OCI-LY3 (cell line): ENCODE data around the gene H2BK1.

ENCODE experiments used
- EZH2phosphoT487 ChIP-seq: fragments of 200-600 bp; shearing (Covaris generic); IDR thresholded peaks from 2 replicates; pipeline ENCODE4 v1.6.1; 2018; ENCODE audit warnings: antibody characterized with exemption, mixed run types, low read depth
- TF ChIP-seq, protein P1 (sequence below): fragments of 200-600, 300-600 bp; sonication (generic); IDR thresholded peaks from 2 replicates; pipeline ENCODE4 v1.5.1; 2014; ENCODE audit warnings: antibody characterized with exemption, low read length, low read depth

GRCh38 chr7:151243045-151243349 lies 32.7 kb upstream of the H2BK1 start:
- TF ChIP-seq, protein P1, sequence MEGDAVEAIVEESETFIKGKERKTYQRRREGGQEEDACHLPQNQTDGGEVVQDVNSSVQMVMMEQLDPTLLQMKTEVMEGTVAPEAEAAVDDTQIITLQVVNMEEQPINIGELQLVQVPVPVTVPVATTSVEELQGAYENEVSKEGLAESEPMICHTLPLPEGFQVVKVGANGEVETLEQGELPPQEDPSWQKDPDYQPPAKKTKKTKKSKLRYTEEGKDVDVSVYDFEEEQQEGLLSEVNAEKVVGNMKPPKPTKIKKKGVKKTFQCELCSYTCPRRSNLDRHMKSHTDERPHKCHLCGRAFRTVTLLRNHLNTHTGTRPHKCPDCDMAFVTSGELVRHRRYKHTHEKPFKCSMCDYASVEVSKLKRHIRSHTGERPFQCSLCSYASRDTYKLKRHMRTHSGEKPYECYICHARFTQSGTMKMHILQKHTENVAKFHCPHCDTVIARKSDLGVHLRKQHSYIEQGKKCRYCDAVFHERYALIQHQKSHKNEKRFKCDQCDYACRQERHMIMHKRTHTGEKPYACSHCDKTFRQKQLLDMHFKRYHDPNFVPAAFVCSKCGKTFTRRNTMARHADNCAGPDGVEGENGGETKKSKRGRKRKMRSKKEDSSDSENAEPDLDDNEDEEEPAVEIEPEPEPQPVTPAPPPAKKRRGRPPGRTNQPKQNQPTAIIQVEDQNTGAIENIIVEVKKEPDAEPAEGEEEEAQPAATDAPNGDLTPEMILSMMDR = no peak
- TF ChIP-seq EZH2phosphoT487 = no peak
